Liver (tissue), 9 donors: Measurements from ENCODE around the gene TAS2R46. TPM values are rescaled to one million over a fixed set of nuclear protein-coding genes. Genes with fewer than 3 reads are reported as not detected.

ENCODE experiments used
- DNase-seq: peaks from one replicate; pipeline ENCODE4 v3.0.0-alpha.2; 2017; ENCODE audit warnings: low spot score
- H3K27ac ChIP-seq, 2 donors: one replicate each; pipeline ENCODE4 v1.7.0; 2013; ENCODE audit warnings: inconsistent platforms in 2 of 2, low read length in 2 of 2, control low read depth in 1 of 2, low read depth in 1 of 2, mild to moderate bottlenecking in 1 of 2
- H3K27me3 ChIP-seq, 4 donors: one replicate each; pipeline versions ENCODE4 v1.6.1 to v1.7.0; 2013; ENCODE audit warnings: low read length in 3 of 4, inconsistent platforms in 1 of 4, mild to moderate bottlenecking in 1 of 4, moderate library complexity in 1 of 4; ENCODE audit not compliant: control insufficient read depth in 4 of 4, insufficient read depth in 4 of 4
- H3K36me3 ChIP-seq, 4 donors: one replicate each; pipeline versions ENCODE4 v1.6.1 to v1.7.0; 2013; ENCODE audit warnings: low read length in 3 of 4, mild to moderate bottlenecking in 3 of 4, low read depth in 1 of 4, moderate library complexity in 1 of 4; ENCODE audit not compliant: control insufficient read depth in 4 of 4, insufficient read depth in 3 of 4
- H3K4me1 ChIP-seq, 4 donors: one replicate each; pipeline versions ENCODE4 v1.6.1 to v1.7.0; 2013; ENCODE audit warnings: low read length in 3 of 4, mild to moderate bottlenecking in 3 of 4, moderate library complexity in 1 of 4; ENCODE audit not compliant: control insufficient read depth in 4 of 4, insufficient read depth in 4 of 4
- H3K4me3 ChIP-seq, 3 donors: one replicate each; pipeline versions ENCODE4 v1.6.1 to v1.7.0; 2013; ENCODE audit warnings: low read length in 3 of 3, control low read depth in 1 of 3, low read depth in 1 of 3, mild to moderate bottlenecking in 1 of 3
- H3K9ac ChIP-seq, 2 donors: one replicate each; pipeline ENCODE4 v1.7.0; 2013; ENCODE audit warnings: low read length in 2 of 2, mild to moderate bottlenecking in 2 of 2, moderate library complexity in 2 of 2, control low read depth in 1 of 2, low read depth in 1 of 2
- H3K9me3 ChIP-seq, 4 donors: one replicate each; pipeline versions ENCODE4 v1.6.1 to v1.7.0; 2013; ENCODE audit warnings: low read length in 3 of 4; ENCODE audit not compliant: control insufficient read depth in 4 of 4
- EGR1 ChIP-seq, 2 donors: IDR thresholded peaks; 2 replicates each; pipeline ENCODE4 v1.6.1; 2016 to 2018; ENCODE audit warnings: antibody characterized with exemption in 2 of 2, low read depth in 2 of 2
- FOXA1 ChIP-seq: IDR thresholded peaks from 2 replicates; pipeline ENCODE4 v1.6.1; 2016; ENCODE audit warnings: antibody characterized with exemption
- FOXA2 ChIP-seq: IDR thresholded peaks from 2 replicates; pipeline ENCODE4 v1.6.1; 2016; ENCODE audit warnings: antibody characterized with exemption
- GABPA ChIP-seq, 2 donors: IDR thresholded peaks in 1 of 2; conservative IDR thresholded peaks in 1 of 2; 2 replicates each; pipeline ENCODE4 v1.6.1; 2016; ENCODE audit warnings: antibody characterized with exemption in 2 of 2, mild to moderate bottlenecking in 1 of 2, moderate library complexity in 1 of 2
- HNF4A ChIP-seq, 2 donors: conservative IDR thresholded peaks; 2 replicates each; pipeline ENCODE4 v1.6.1; 2016; ENCODE audit warnings: antibody characterized with exemption in 2 of 2, mild to moderate bottlenecking in 2 of 2
- HNF4G ChIP-seq: IDR thresholded peaks from 2 replicates; pipeline ENCODE4 v1.6.1; 2016; ENCODE audit warnings: antibody characterized with exemption
- JUND ChIP-seq, 2 donors: IDR thresholded peaks; 2 replicates each; pipeline ENCODE4 v1.6.1; 2016; ENCODE audit warnings: antibody characterized with exemption in 2 of 2
- NR2F2 ChIP-seq: IDR thresholded peaks from 2 replicates; pipeline ENCODE4 v1.6.1; 2016; ENCODE audit warnings: antibody characterized with exemption
- RAD21 ChIP-seq, 2 donors: IDR thresholded peaks; 2 replicates each; pipeline ENCODE4 v1.6.1; 2016; ENCODE audit warnings: antibody characterized with exemption in 2 of 2, mild to moderate bottlenecking in 2 of 2
- RXRA ChIP-seq, 2 donors: IDR thresholded peaks; 2 replicates each; pipeline ENCODE4 v1.6.1; 2017 to 2018; ENCODE audit warnings: antibody characterized with exemption in 2 of 2, mild to moderate bottlenecking in 1 of 2
- SP1 ChIP-seq: IDR thresholded peaks from 2 replicates; pipeline ENCODE4 v1.6.1; 2018; ENCODE audit warnings: antibody characterized with exemption, mild to moderate bottlenecking
- TAF1 ChIP-seq: conservative IDR thresholded peaks from 2 replicates; pipeline ENCODE4 v1.6.1; 2016; ENCODE audit warnings: antibody characterized with exemption, mild to moderate bottlenecking
- YY1 ChIP-seq: IDR thresholded peaks from 2 replicates; pipeline ENCODE4 v1.6.1; 2016; ENCODE audit warnings: antibody characterized with exemption, mild to moderate bottlenecking
- ZBTB33 ChIP-seq: IDR thresholded peaks from 2 replicates; pipeline ENCODE4 v1.6.1; 2016; ENCODE audit warnings: antibody characterized with exemption
- WGBS: extraction: QIAGEN DNeasy Blood & Tissue Kit; methylation state at CpG from one replicate; pipeline ENCODE4 v1.1.7; 2013; 5-methylcytosine and 5-hydroxymethylcytosine counted together
- polyA plus RNA-seq, 2 donors: library from polyadenylated mRNA; stranded (reverse) in 1 of 2; unstranded in 1 of 2; fragments of 200-250 nt in 1 of 2; fragments of >200 nt in 1 of 2; fragmentation: Nextera tagmentation in 1 of 2; extraction: Ambion mirVana in 1 of 2; gene quantifications; one replicate each; pipeline versions ENCODE4 v1.2.1 to v1.2.3, GENCODE V29; 2013 to 2015
- total RNA-seq, 2 donors: library from RNA; depleted of rRNA; stranded (reverse); fragments of >200 nt; gene quantifications; one replicate each; pipeline ENCODE4 v1.2.3, GENCODE V29; 2014
- TF ChIP-seq, protein P1 (sequence below): IDR thresholded peaks from 2 replicates; pipeline ENCODE4 v1.6.1; 2016; ENCODE audit warnings: antibody characterized with exemption, mild to moderate bottlenecking
- TF ChIP-seq, protein P2 (sequence below): IDR thresholded peaks from 2 replicates; pipeline ENCODE4 v1.6.1; 2016; ENCODE audit warnings: antibody characterized with exemption
- TF ChIP-seq, protein P3 (sequence below): IDR thresholded peaks from 2 replicates; pipeline ENCODE4 v1.6.1; 2016; ENCODE audit warnings: antibody characterized with exemption
- TF ChIP-seq, protein P4 (sequence below): fragments of 150-350 bp; IDR thresholded peaks from 2 replicates; pipeline ENCODE4 v1.5.1; 2017; ENCODE audit warnings: improper control_type of control experiment, low read depth, low read length; ENCODE audit not compliant: missing input control
- donor health status: healthy.
- donor health status: healthy.
- donor health status: healthy.
- donor health status: healthy.
- donor health status: healthy.

The TAS2R46 gene
- total and polyA plus RNA-seq, 4 donors = 0.35 to 6.7 (median 1.1) TPM; not detected in 1

GRCh38 chr12:11070999-11071398 lies 8.9 kb upstream of the TAS2R46 start:
- Histone ChIP-seq H3K4me3 (no peak overlapping the region), H3K27me3 (no peaks in the 10 kb centered on the region), H3K36me3 (no peaks in the 10 kb centered on the region), H3K9me3 (no peaks in the 10 kb centered on the region), H3K27ac (no peak overlapping the region), H3K4me1 (peaks cover 0 to 3% (median 0%) of the 10 kb centered on the region in 4 donors), H3K9ac (no peak overlapping the region)
- DNase-seq = no peak
- 68% methylated on average over 1 of the region's 1 CpG for WGBS
- TF ChIP-seq HNF4G (no peak), HNF4A (conservative IDR thresholded peaks at IDR 0.05) (no peak), ZBTB33 (no peak), SP1 (no peak), NR2F2 (no peak), RXRA (IDR thresholded peaks at IDR 0.05) (no peak), GABPA (IDR thresholded peaks at IDR 0.05 in 1 of 2, conservative IDR thresholded peaks at IDR 0.05 in 1 of 2) (no peak), EGR1 (IDR thresholded peaks at IDR 0.05; ENCODE audit: low read depth in 2 of 2) (no peak), JUND (IDR thresholded peaks at IDR 0.05) (no peak), RAD21 (IDR thresholded peaks at IDR 0.05) (no peak), YY1 (no peak), FOXA2 (no peak), TAF1 (no peak), FOXA1 (no peak)
- TF ChIP-seq, protein P1, sequence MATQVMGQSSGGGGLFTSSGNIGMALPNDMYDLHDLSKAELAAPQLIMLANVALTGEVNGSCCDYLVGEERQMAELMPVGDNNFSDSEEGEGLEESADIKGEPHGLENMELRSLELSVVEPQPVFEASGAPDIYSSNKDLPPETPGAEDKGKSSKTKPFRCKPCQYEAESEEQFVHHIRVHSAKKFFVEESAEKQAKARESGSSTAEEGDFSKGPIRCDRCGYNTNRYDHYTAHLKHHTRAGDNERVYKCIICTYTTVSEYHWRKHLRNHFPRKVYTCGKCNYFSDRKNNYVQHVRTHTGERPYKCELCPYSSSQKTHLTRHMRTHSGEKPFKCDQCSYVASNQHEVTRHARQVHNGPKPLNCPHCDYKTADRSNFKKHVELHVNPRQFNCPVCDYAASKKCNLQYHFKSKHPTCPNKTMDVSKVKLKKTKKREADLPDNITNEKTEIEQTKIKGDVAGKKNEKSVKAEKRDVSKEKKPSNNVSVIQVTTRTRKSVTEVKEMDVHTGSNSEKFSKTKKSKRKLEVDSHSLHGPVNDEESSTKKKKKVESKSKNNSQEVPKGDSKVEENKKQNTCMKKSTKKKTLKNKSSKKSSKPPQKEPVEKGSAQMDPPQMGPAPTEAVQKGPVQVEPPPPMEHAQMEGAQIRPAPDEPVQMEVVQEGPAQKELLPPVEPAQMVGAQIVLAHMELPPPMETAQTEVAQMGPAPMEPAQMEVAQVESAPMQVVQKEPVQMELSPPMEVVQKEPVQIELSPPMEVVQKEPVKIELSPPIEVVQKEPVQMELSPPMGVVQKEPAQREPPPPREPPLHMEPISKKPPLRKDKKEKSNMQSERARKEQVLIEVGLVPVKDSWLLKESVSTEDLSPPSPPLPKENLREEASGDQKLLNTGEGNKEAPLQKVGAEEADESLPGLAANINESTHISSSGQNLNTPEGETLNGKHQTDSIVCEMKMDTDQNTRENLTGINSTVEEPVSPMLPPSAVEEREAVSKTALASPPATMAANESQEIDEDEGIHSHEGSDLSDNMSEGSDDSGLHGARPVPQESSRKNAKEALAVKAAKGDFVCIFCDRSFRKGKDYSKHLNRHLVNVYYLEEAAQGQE = no peak
- TF ChIP-seq, protein P2, sequence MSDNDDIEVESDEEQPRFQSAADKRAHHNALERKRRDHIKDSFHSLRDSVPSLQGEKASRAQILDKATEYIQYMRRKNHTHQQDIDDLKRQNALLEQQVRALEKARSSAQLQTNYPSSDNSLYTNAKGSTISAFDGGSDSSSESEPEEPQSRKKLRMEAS = no peak
- TF ChIP-seq, protein P3, sequence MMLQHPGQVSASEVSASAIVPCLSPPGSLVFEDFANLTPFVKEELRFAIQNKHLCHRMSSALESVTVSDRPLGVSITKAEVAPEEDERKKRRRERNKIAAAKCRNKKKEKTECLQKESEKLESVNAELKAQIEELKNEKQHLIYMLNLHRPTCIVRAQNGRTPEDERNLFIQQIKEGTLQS = no peak

DNA sequence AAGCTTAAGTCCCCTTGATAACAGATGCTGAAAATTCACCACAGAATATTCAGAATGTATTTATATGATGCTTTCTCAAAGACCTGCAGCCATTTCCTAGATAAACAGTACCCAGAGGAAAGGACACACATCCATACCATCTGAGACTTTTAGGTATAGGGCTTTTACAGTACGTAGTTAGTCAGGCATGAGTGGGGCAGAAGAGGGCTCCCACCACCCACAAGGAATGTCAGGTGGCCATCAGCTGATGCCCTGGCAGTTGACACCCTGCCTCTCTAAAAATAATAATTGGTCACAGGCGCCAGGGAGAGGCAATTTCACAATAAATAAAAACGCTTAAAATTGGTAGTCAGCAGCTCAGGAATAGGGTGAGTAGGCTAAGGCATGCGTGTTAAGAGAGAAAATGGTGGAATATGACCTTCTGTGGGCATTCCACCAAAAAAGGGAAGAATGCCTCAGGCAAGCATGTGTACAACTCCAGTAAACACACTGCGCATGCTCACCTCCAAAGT lies 7.8 kb upstream of the TAS2R46 start:
- no peak for DNase-seq
- Histone ChIP-seq H3K27ac (no peak overlapping the region), H3K4me3 (no peak overlapping the region), H3K4me1 (peaks cover 0 to 3% (median 0%) of the 10 kb centered on the region in 4 donors), H3K36me3 (no peaks in the 10 kb centered on the region), H3K9ac (no peak overlapping the region), H3K9me3 (no peaks in the 10 kb centered on the region), H3K27me3 (no peaks in the 10 kb centered on the region)
- 88% methylated on average over 5 of the region's 5 CpGs for WGBS
- no peak for TF ChIP-seq SP1
- TF ChIP-seq HNF4G = no peak
- TF ChIP-seq ZBTB33 = no peak
- TF ChIP-seq RAD21 (IDR thresholded peaks at IDR 0.05) = no peak
- no peak for TF ChIP-seq FOXA1
- no peak for TF ChIP-seq FOXA2
- TF ChIP-seq NR2F2 = no peak
- TF ChIP-seq, protein P4, sequence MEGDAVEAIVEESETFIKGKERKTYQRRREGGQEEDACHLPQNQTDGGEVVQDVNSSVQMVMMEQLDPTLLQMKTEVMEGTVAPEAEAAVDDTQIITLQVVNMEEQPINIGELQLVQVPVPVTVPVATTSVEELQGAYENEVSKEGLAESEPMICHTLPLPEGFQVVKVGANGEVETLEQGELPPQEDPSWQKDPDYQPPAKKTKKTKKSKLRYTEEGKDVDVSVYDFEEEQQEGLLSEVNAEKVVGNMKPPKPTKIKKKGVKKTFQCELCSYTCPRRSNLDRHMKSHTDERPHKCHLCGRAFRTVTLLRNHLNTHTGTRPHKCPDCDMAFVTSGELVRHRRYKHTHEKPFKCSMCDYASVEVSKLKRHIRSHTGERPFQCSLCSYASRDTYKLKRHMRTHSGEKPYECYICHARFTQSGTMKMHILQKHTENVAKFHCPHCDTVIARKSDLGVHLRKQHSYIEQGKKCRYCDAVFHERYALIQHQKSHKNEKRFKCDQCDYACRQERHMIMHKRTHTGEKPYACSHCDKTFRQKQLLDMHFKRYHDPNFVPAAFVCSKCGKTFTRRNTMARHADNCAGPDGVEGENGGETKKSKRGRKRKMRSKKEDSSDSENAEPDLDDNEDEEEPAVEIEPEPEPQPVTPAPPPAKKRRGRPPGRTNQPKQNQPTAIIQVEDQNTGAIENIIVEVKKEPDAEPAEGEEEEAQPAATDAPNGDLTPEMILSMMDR = no peak
- TF ChIP-seq, protein P3 = no peak
- TF ChIP-seq EGR1 (IDR thresholded peaks at IDR 0.05; ENCODE audit: low read depth in 2 of 2) = no peak
- TF ChIP-seq HNF4A (conservative IDR thresholded peaks at IDR 0.05) = no peak
- no peak for TF ChIP-seq GABPA (IDR thresholded peaks at IDR 0.05 in 1 of 2, conservative IDR thresholded peaks at IDR 0.05 in 1 of 2)
- no peak for TF ChIP-seq TAF1
